Endothelial cell of umbilical vein (primary cell): ENCODE measurements around the gene SPNS2. TPM values are rescaled to one million over a fixed set of nuclear protein-coding genes. Genes with fewer than 3 reads are reported as not detected.
A peak's percentile ranks its signal among the peaks of the same experiment; 100 is the strongest.

Source experiments
- BruUV-seq: library from RNA; stranded (reverse); fragments of 400-500 nt; replicated peaks from 2 replicates; lab custom pipeline; 2021; lab: Mats Ljungman, UMichigan
- CTCF ChIA-PET: fragments of 300-600, 350-600 bp; sonication (Branson Sonifier 250); formaldehyde crosslinking; loops from one replicate; lab custom pipeline; 2021; ENCODE audit warnings: antibody characterized with exemption, inconsistent platforms; lab: Charles Lee
- POLR2A ChIA-PET: fragments of 300-600, 350-600 bp; sonication (Branson Sonifier 250); formaldehyde crosslinking; loops from one replicate; lab custom pipeline; 2021; ENCODE audit warnings: antibody characterized with exemption, inconsistent platforms; lab: Charles Lee
- DNase-seq: peaks from one replicate; pipeline ENCODE4 v3.0.0-alpha.2; 2011; ENCODE audit warnings: low read depth, low spot score
- FAIRE-seq: peaks from 2 replicates; lab custom pipeline; 2011; peaks lifted over from hg19 to GRCh38; lab: Jason Lieb, UNC
- H2AFZ ChIP-seq: 2 replicates; pipeline ENCODE4 v1.6.0; 2012; ENCODE audit warnings: low read depth, low read length, control low read depth, inconsistent platforms
- H3K27ac ChIP-seq: 2 replicates; pipeline ENCODE4 v1.5.1; 2011; ENCODE audit warnings: low read depth, mild to moderate bottlenecking, control low read depth, low read length, moderate library complexity; ENCODE audit not compliant: insufficient read depth
- H3K27me3 ChIP-seq, 2 experiments: 2 replicates each; pipeline versions ENCODE4 v1.6.0 to v1.6.1; 2011; ENCODE audit warnings: low read length in 2 of 2, mixed read lengths in 1 of 2; ENCODE audit not compliant: control insufficient read depth in 2 of 2, insufficient read depth in 2 of 2
- H3K36me3 ChIP-seq, 2 experiments: 2 replicates in 1 of 2; 3 replicates in 1 of 2; pipeline ENCODE4 v1.5.1; 2011; ENCODE audit warnings: low read length in 2 of 2, mild to moderate bottlenecking in 1 of 2, moderate library complexity in 1 of 2; ENCODE audit not compliant: control insufficient read depth in 2 of 2, insufficient read depth in 2 of 2; ENCODE audit errors: extremely low read depth in 1 of 2
- H3K4me1 ChIP-seq: 3 replicates; pipeline ENCODE4 v1.5.1; 2011; ENCODE audit warnings: mild to moderate bottlenecking, low read length; ENCODE audit not compliant: control insufficient read depth, insufficient read depth; ENCODE audit errors: extremely low read depth
- H3K4me2 ChIP-seq: 2 replicates; pipeline ENCODE4 v1.6.1; 2011; ENCODE audit warnings: low read length, control low read depth, mixed read lengths; ENCODE audit not compliant: insufficient read depth
- H3K4me3 ChIP-seq, 3 experiments: fragments of 200-600 bp in 1 of 3; sonication (generic), shearing (Covaris generic) in 1 of 3; replicated peaks in 1 of 3; 2 replicates each; pipeline ENCODE4 v1.5.1; 2011 to 2016; ENCODE audit warnings: control low read depth in 3 of 3, low read length in 3 of 3, mild to moderate bottlenecking in 2 of 3, inconsistent platforms in 1 of 3, low read depth in 1 of 3, moderate library complexity in 1 of 3; ENCODE audit not compliant: insufficient read depth in 1 of 3
- H3K79me2 ChIP-seq: 2 replicates; pipeline ENCODE4 v1.6.0; 2012; ENCODE audit warnings: low read length, inconsistent platforms; ENCODE audit not compliant: control insufficient read depth, insufficient read depth
- H3K9ac ChIP-seq: replicated peaks from 2 replicates; pipeline ENCODE3; 2011; ENCODE audit warnings: low read length, control low read depth; ENCODE audit not compliant: insufficient read depth; ENCODE audit errors: extremely low read depth
- H3K9me1 ChIP-seq: replicated peaks from 3 replicates; pipeline ENCODE4 v1.6.0; 2011; ENCODE audit warnings: mild to moderate bottlenecking, low read length; ENCODE audit not compliant: control insufficient read depth, insufficient read depth; ENCODE audit errors: extremely low read depth
- H3K9me3 ChIP-seq: replicated peaks from 2 replicates; pipeline ENCODE4 v1.5.1; 2012; ENCODE audit warnings: low read length, inconsistent platforms; ENCODE audit not compliant: control insufficient read depth, insufficient read depth
- H4K20me1 ChIP-seq: replicated peaks from 2 replicates; pipeline ENCODE3; 2011; ENCODE audit warnings: mild to moderate bottlenecking, low read length; ENCODE audit not compliant: control insufficient read depth, insufficient read depth; ENCODE audit errors: extremely low read depth
- CTCF ChIP-seq, 2 donors: IDR thresholded peaks; 1 replicate in 1 of 2; 2 replicates in 1 of 2; pipeline ENCODE4 v1.5.1; 2011; ENCODE audit warnings: low read length in 2 of 2, mild to moderate bottlenecking in 2 of 2, moderate library complexity in 2 of 2, control low read depth in 1 of 2, inconsistent platforms in 1 of 2, low read depth in 1 of 2; ENCODE audit not compliant: insufficient read depth in 1 of 2; ENCODE audit errors: extremely low read depth in 1 of 2
- FOS ChIP-seq: IDR thresholded peaks from 2 replicates; pipeline ENCODE4 v1.6.1; 2011; ENCODE audit warnings: mild to moderate bottlenecking, low read length, moderate library complexity, borderline replicate concordance; ENCODE audit not compliant: insufficient read depth
- MAX ChIP-seq: IDR thresholded peaks from 2 replicates; pipeline ENCODE4 v1.6.1; 2011; ENCODE audit not compliant: insufficient read depth, insufficient read length
- MYC ChIP-seq: IDR thresholded peaks from one replicate; pipeline ENCODE4 v1.6.1; 2011; ENCODE audit warnings: mild to moderate bottlenecking, low read depth, low read length
- POLR2AphosphoS5 ChIP-seq: IDR thresholded peaks from 2 replicates; pipeline ENCODE4 v1.6.1; 2012; ENCODE audit warnings: low read depth, mild to moderate bottlenecking, control low read depth, low read length, moderate library complexity; ENCODE audit not compliant: insufficient read depth
- dilution Hi-C: fragments of 300-500 bp; cut with MboI; formaldehyde crosslinking; loops from one replicate; pipeline ENCODE4 v1.15.0; 2019; ENCODE audit warnings: low sequenced_read_pairs; ENCODE audit not compliant: extremely low pct_ligation_motif_present
- intact Hi-C: fragments of 100-400 bp; cut with micrococcal nuclease; formaldehyde crosslinking; loops from one replicate; pipeline ENCODE4 v1.10.0; 2022
- polyA plus RNA-seq, 4 experiments: library from polyadenylated mRNA; depleted of rRNA in 3 of 4; stranded (reverse) in 3 of 4; unstranded in 1 of 4; fragments of >200 nt; gene quantifications; 2 replicates each; pipeline versions ENCODE4 v1.2.1 to v1.2.3, GENCODE V29; 2011 to 2012; ENCODE audit warnings: missing spikeins in 1 of 4
- total RNA-seq: library from RNA; stranded (reverse); gene quantifications from 2 replicates; pipeline ENCODE4 v1.2.3, GENCODE V29; 2021

The SPNS2 gene
- total and polyA plus RNA-seq, 2 donors (not counting 3 experiments of a cell fraction or from before 2014, with no cell fraction given): 70.2 to 77.3 TPM

- TF ChIP-seq MYC: no peak
- no peak for TF ChIP-seq POLR2AphosphoS5
- peak in 1 of 2 donors; percentile 26 for TF ChIP-seq CTCF (IDR thresholded peaks at IDR 0.05; ENCODE audit: extremely low read depth in 1 of 2, insufficient read depth in 1 of 2, low read depth in 1 of 2, low read length in 2 of 2)
- TF ChIP-seq FOS: no peak
- TF ChIP-seq MAX: no peak
- peak overlapping the region; percentile 44 for H3K4me2 ChIP-seq
- CTCF ChIA-PET: interaction anchor here (1.1 to 3.9 kb wide), 7 partner anchors 10 to 79 kb away, joined by 3 to 31 read pairs (median 7); no protein-coding TSS in a partner anchor
Observed at GRCh38 chr17:4500191-4500571, 1.5 kb downstream of the SPNS2 start.

More at GRCh38 chr17:4500191-4500571, 1.5 kb downstream of the SPNS2 start:
- Histone ChIP-seq H3K79me2 (no peaks in the 10 kb centered on the region), H2AFZ (no peak overlapping the region), H4K20me1 (no peaks in the 10 kb centered on the region), H3K4me1 (peaks cover 34% of the 10 kb centered on the region), H3K27me3 (no peaks in the 10 kb centered on the region), H3K27ac (peak overlapping the region; percentile 12), H3K9ac (peak overlapping the region; percentile 49), H3K9me1 (no peaks in the 10 kb centered on the region), H3K9me3 (no peaks in the 10 kb centered on the region), H3K4me3 (peak overlapping the region in 2 of 3 experiments; percentile 50 to 84), H3K36me3 (peaks cover 0 to 4% of the 10 kb centered on the region in 2 experiments)
- dilution Hi-C loops: no loop called here
- BruUV-seq: TSS peak; percentile 25
- POLR2A ChIA-PET: interaction anchor here (2.4 kb wide), 1 partner anchor 38 kb away, joined by 8 read pairs; no protein-coding TSS in a partner anchor
- FAIRE-seq (peak; percentile 64), DNase-seq (peak; percentile 47)
- intact Hi-C loops: no loop called here
